HL-60 (cell line): ENCODE measurements around the gene ADAMTS17.

Experiments
- CTCF ChIP-seq: IDR thresholded peaks from one replicate; pipeline ENCODE4 v1.5.1; 2011; ENCODE audit warnings: low read length, control low read depth, inconsistent platforms; ENCODE audit not compliant: insufficient read depth
- POLR2AphosphoS5 ChIP-seq: IDR thresholded peaks from 2 replicates; pipeline ENCODE4 v1.6.1; 2012; ENCODE audit warnings: low read depth
- REST ChIP-seq: IDR thresholded peaks from 2 replicates; pipeline ENCODE4 v1.6.1; 2012; ENCODE audit warnings: low read depth; ENCODE audit not compliant: insufficient replicate concordance

DNA sequence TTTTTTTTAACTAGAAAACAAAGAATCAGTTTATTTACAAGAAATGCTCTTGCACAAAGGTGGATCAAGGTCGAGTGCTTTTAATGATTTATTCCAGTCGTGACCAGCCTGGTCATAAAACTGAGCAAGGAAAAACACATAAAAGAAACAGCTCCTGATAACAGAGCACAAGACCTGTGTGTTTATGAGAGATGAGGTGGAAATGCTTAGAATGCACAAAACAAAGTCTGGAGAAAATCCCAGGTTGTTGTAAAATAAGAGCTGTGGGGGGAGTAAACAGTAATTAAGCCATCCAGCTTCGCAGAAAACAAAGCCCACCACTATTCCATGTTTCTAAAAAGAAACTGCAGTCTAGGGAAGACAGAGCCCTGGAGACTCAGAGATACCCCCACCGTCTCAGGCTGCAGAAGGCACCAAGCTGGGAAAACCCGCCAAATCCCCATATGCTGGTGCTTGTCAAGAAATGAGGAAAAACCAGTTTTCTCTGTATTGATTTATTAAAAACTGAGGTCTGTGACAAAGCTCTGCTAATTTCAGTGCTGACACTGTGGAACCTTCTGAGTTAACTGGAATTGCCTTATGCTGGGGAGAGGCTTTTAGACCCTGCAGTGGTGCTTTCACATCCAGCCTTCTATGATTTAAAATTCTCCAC, 139.3 kb downstream of the ADAMTS17 start:
- TF ChIP-seq CTCF (no peak), POLR2AphosphoS5 (no peak), REST (no peak)
